OCI-LY1 (cell line): ENCODE measurements around the gene CELSR3.

Experiments used
- EZH2 ChIP-seq: fragments of 200-600 bp; sonication (generic), shearing (Covaris generic); IDR thresholded peaks from 2 replicates; pipeline ENCODE4 v1.8.0; 2017; ENCODE audit warnings: borderline replicate concordance, mixed run types, mild to moderate bottlenecking, antibody characterized with exemption, low read length, moderate library complexity, mixed read lengths
- TF ChIP-seq, protein P1 (sequence below): fragments of 200-600 bp; sonication (generic), shearing (Covaris generic); IDR thresholded peaks from 2 replicates; pipeline ENCODE4 v1.5.1; 2017; ENCODE audit warnings: mild to moderate bottlenecking, antibody characterized with exemption, low read length, moderate library complexity, mixed read lengths

DNA sequence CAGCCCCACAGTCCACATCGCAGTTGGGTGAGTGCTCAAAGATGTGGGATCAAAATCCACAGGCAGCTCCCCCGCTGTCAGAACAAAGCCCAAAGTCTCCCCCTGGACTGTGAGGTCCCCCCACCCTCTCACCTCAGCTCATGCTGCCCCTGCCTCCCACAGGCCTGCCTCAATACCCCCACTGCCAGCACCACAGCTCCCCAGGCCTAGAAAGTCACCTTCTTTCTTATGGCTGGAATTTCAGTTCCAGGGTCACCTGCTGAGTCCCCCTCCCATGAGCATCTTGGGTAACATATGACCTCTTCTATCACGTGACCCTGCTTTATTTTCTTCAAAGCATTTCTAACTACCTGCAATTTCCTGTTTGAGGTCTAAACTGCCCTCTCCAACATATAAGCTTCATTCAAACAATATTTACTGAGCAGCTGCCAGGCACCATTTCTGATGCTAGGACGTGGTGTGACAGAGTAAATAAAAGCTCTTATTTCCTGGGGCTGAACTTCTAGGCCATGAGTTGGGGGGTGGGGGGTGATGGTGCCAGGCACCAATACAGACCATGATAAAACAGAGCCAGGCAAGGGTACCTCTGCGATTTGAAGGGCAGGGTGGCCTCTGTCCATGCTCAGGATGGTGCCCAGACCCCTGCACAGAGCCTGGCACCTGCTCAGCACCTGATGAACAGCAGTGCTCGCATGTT is 38.7 kb downstream of the CELSR3 start:
- TF ChIP-seq, protein P1, sequence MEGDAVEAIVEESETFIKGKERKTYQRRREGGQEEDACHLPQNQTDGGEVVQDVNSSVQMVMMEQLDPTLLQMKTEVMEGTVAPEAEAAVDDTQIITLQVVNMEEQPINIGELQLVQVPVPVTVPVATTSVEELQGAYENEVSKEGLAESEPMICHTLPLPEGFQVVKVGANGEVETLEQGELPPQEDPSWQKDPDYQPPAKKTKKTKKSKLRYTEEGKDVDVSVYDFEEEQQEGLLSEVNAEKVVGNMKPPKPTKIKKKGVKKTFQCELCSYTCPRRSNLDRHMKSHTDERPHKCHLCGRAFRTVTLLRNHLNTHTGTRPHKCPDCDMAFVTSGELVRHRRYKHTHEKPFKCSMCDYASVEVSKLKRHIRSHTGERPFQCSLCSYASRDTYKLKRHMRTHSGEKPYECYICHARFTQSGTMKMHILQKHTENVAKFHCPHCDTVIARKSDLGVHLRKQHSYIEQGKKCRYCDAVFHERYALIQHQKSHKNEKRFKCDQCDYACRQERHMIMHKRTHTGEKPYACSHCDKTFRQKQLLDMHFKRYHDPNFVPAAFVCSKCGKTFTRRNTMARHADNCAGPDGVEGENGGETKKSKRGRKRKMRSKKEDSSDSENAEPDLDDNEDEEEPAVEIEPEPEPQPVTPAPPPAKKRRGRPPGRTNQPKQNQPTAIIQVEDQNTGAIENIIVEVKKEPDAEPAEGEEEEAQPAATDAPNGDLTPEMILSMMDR: no peak
- no peak for TF ChIP-seq EZH2
